Hepatocyte (in vitro differentiated cells): Measurements from ENCODE around the gene HYAL2. TPM values are rescaled to one million over a fixed set of nuclear protein-coding genes. Genes with fewer than 3 reads are reported as not detected.

Experiments used
- DNase-seq: peaks from one replicate; pipeline ENCODE4 v3.0.0-alpha.2; 2016; ENCODE audit warnings: low spot score
- H2AFZ ChIP-seq: fragments of 200-600 bp; sonication (generic); 2 replicates; pipeline ENCODE4 v1.6.0; 2016; ENCODE audit warnings: antibody characterized with exemption, mild to moderate bottlenecking
- H3K27ac ChIP-seq: fragments of 200-600 bp; sonication (generic); 2 replicates; pipeline ENCODE4 v1.5.1; 2016; ENCODE audit warnings: mild to moderate bottlenecking
- H3K27me3 ChIP-seq: fragments of 200-600 bp; sonication (generic); 2 replicates; pipeline ENCODE4 v1.6.1; 2016
- H3K36me3 ChIP-seq: fragments of 200-600 bp; sonication (generic); replicated peaks from 2 replicates; pipeline ENCODE4 v1.5.1; 2016; ENCODE audit warnings: low read depth; ENCODE audit not compliant: insufficient read depth
- H3K4me1 ChIP-seq: fragments of 200-600 bp; sonication (generic); 2 replicates; pipeline ENCODE4 v1.5.1; 2016; ENCODE audit warnings: mild to moderate bottlenecking, moderate library complexity; ENCODE audit not compliant: insufficient read depth
- H3K4me2 ChIP-seq: fragments of 200-600 bp; sonication (generic); 2 replicates; pipeline ENCODE4 v1.6.0; 2016
- H3K4me3 ChIP-seq: fragments of 200-600 bp; sonication (generic); 2 replicates; pipeline ENCODE4 v1.5.1; 2016; ENCODE audit warnings: mild to moderate bottlenecking
- H3K79me2 ChIP-seq: fragments of 200-600 bp; sonication (generic); 2 replicates; pipeline ENCODE4 v1.6.0; 2017; ENCODE audit warnings: mild to moderate bottlenecking
- H3K9me2 ChIP-seq: fragments of 200-600 bp; sonication (generic); replicated peaks from 2 replicates; pipeline ENCODE4 v1.6.0; 2017; ENCODE audit warnings: mild to moderate bottlenecking; ENCODE audit not compliant: insufficient read depth
- H3K9me3 ChIP-seq: fragments of 200-600 bp; sonication (generic); 2 replicates; pipeline ENCODE4 v1.5.1; 2016; ENCODE audit warnings: low read depth, mild to moderate bottlenecking
- H4K20me1 ChIP-seq: fragments of 200-600 bp; sonication (generic); 2 replicates; pipeline ENCODE4 v1.6.0; 2016; ENCODE audit warnings: mild to moderate bottlenecking; ENCODE audit not compliant: insufficient read depth, poor library complexity, severe bottlenecking
- EZH2 ChIP-seq: fragments of 200-600 bp; sonication (generic); IDR thresholded peaks from 2 replicates; pipeline ENCODE4 v1.6.1; 2016; ENCODE audit warnings: antibody characterized with exemption, mild to moderate bottlenecking, borderline replicate concordance
- EZH2phosphoT487 ChIP-seq: fragments of 200-600 bp; sonication (generic); IDR thresholded peaks from one replicate; pipeline ENCODE4 v1.6.1; 2018; ENCODE audit warnings: antibody characterized with exemption, mild to moderate bottlenecking, low read depth, moderate library complexity; ENCODE audit not compliant: unreplicated experiment, severe bottlenecking
- WGBS: methylation state at CpG from one replicate; pipeline ENCODE4 v1.1.6; 2016; ENCODE audit warnings: low lambda C conversion rate; ENCODE audit errors: missing lambda C conversion rate; 5-methylcytosine and 5-hydroxymethylcytosine counted together
- polyA plus RNA-seq: library from polyadenylated mRNA; unstranded; fragments of >200 nt; fragmentation: Nextera tagmentation; extraction: Ambion mirVana; gene quantifications from 2 replicates; pipeline ENCODE4 v1.2.1, GENCODE V29; 2016
- total RNA-seq: library from RNA; depleted of rRNA; stranded (reverse); fragments of >200 nt; gene quantifications from 2 replicates; pipeline ENCODE4 v1.2.3, GENCODE V29; 2014
- TF ChIP-seq, protein P1 (sequence below): fragments of 200-600 bp; sonication (generic); IDR thresholded peaks from 2 replicates; pipeline ENCODE4 v1.5.1; 2016; ENCODE audit warnings: antibody characterized with exemption, mild to moderate bottlenecking; ENCODE audit not compliant: poor library complexity

The HYAL2 gene
- total and polyA plus RNA-seq, 2 experiments from 2014 or later: 75.4 to 125 TPM

DNA sequence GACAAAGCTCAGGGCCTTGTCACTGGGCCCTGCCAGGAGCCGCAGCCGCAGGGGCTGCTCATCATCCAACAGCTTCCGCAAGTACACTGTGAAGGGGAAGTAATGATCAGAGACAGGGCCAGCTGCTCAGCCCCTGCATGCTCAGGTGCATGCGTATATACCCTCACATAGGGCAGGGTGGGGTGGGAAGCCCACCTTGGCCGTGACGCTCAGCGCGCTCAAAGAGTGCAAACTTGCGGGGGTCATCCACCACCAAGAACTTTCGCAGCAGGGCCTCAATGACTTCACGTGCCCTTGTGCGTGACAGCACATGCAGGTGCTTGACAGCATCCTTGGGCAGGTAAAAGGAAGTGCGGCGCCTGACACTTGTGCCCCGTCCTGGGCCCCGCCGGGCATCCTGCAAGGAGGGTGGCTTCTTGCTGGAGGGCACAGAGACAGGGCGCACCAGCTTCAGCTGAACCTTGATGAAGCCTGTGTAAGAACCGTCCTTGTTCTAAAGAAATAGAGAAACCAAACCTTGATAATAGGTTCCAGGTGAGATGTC is 8.9 kb upstream of the HYAL2 start:
- H3K4me2 ChIP-seq: no peak overlapping the region
- H3K36me3 ChIP-seq: no peaks in the 10 kb centered on the region
- no peaks in the 10 kb centered on the region for H3K27me3 ChIP-seq
- H3K79me2 ChIP-seq: peaks cover 60% of the 10 kb centered on the region
- WGBS: 99% methylated on average over 15 of the region's 19 CpGs
- no peak overlapping the region for H3K4me3 ChIP-seq
- no peaks in the 10 kb centered on the region for H3K9me2 ChIP-seq
- peaks cover 5% of the 10 kb centered on the region for H4K20me1 ChIP-seq
- TF ChIP-seq, protein P1, sequence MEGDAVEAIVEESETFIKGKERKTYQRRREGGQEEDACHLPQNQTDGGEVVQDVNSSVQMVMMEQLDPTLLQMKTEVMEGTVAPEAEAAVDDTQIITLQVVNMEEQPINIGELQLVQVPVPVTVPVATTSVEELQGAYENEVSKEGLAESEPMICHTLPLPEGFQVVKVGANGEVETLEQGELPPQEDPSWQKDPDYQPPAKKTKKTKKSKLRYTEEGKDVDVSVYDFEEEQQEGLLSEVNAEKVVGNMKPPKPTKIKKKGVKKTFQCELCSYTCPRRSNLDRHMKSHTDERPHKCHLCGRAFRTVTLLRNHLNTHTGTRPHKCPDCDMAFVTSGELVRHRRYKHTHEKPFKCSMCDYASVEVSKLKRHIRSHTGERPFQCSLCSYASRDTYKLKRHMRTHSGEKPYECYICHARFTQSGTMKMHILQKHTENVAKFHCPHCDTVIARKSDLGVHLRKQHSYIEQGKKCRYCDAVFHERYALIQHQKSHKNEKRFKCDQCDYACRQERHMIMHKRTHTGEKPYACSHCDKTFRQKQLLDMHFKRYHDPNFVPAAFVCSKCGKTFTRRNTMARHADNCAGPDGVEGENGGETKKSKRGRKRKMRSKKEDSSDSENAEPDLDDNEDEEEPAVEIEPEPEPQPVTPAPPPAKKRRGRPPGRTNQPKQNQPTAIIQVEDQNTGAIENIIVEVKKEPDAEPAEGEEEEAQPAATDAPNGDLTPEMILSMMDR: no peak
- TF ChIP-seq EZH2phosphoT487 (no peak), EZH2 (no peak)
- no peak overlapping the region for H3K27ac ChIP-seq
- no peak overlapping the region for H2AFZ ChIP-seq
- no peak for DNase-seq
- no peaks in the 10 kb centered on the region for H3K9me3 ChIP-seq
- H3K4me1 ChIP-seq: peaks cover 22% of the 10 kb centered on the region

DNA sequence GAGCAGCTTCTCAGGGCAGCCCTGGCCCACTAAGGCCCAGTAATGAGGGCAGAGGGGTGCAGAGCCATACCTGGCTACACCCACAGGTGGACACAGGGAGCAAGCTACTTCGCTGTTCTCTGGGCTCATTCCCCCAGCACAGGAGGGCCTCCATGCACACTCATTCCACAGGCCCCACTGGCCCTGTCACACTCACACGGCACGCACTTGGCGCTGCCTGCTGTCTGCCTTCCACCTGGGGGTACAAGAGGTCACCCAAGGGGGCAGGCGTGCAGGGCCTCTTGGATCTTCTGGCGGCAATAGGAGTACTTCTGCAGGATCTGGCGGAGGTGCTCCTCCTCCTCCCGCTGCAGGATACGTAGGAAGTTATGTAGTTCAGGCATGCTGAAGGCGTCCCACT is 7.8 kb upstream of the HYAL2 start:
- no peak overlapping the region for H3K4me2 ChIP-seq
- no peaks in the 10 kb centered on the region for H3K27me3 ChIP-seq
- H3K36me3 ChIP-seq: no peaks in the 10 kb centered on the region
- no peak for DNase-seq
- peaks cover 54% of the 10 kb centered on the region for H3K79me2 ChIP-seq
- H3K4me1 ChIP-seq: peaks cover 12% of the 10 kb centered on the region
- 98% methylated on average over 10 of the region's 10 CpGs for WGBS
- H3K9me3 ChIP-seq: no peaks in the 10 kb centered on the region
- H4K20me1 ChIP-seq: peaks cover 5% of the 10 kb centered on the region
- no peak overlapping the region for H3K27ac ChIP-seq
- TF ChIP-seq EZH2phosphoT487 (no peak), EZH2 (no peak)
- TF ChIP-seq, protein P1: no peak
- no peak overlapping the region for H3K4me3 ChIP-seq
- no peak overlapping the region for H2AFZ ChIP-seq
- no peaks in the 10 kb centered on the region for H3K9me2 ChIP-seq

DNA sequence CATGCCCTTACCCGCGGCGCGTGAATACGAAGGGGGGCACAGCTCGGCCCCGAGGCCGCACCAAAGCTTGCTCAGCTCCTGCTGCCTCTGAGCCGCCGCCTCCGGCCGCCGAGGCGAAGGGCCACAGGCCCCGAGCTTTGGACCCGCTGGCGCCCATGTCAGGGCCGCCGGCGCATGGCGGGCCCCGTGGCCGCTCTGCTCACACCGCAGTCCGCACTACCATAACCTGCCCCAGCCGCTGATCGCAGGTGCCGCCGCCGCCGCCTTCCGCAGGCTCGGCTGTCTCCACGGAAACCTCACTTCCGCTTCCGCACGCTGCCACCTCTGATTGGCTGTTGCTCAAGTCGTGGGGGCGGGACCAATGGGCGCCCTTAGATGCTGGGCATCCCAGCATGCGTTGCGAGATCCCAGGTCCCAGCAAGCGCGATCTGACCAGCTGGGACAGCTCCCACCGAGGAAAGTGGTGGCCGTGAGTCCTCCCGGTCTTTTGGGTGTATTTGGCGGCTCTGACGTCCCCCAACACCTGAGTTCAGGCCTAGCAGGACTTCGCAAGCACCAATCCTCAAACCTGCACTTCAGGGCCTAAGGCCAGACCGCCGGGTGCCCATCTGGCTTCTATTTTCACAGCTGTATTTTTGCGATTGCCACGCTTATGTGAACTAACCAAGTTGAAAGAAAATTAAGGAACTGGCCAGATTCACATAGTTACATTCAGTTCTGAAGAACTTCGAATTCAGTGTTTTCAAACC is 5.6 kb upstream of the HYAL2 start, which contains the start of gene TUSC2:
TUSC2 (minus strand) TSS at position 281 of the 749 bp plus-strand sequence; CDS start at position 157, 124 bp downstream.
- H3K79me2 ChIP-seq: peaks cover 32% of the 10 kb centered on the region

DNA sequence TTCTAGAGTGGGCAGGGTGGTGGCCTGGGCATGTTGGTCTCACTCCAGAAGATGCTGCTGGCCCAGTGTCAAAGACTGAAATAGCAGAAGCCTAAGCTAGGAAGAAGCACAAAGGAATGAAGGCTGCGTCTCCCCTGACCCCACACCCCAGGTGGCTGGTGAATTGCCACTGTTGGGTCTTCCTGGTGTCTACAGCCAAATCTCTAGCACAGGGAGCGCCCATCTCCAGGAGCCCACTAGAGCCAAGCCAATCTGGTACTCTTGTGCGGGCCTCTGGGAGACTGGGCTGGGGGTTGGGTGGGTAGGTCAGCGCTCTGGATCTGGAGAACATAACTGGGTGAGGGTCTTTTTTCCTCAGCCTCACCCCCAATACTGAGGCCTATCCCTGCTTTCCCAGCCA is 4.6 kb upstream of the HYAL2 start:
- Histone ChIP-seq H3K79me2 (peaks cover 24% of the 10 kb centered on the region), H3K9me2 (no peaks in the 10 kb centered on the region), H2AFZ (no peak overlapping the region), H3K4me3 (peak overlapping the region; percentile 18), H3K27ac (no peak overlapping the region), H3K36me3 (no peaks in the 10 kb centered on the region), H4K20me1 (peaks cover 2% of the 10 kb centered on the region), H3K4me2 (peak overlapping the region; percentile 86), H3K9me3 (no peaks in the 10 kb centered on the region), H3K4me1 (peaks cover 19% of the 10 kb centered on the region), H3K27me3 (no peaks in the 10 kb centered on the region)
- TF ChIP-seq EZH2phosphoT487 (no peak), EZH2 (no peak)
- TF ChIP-seq, protein P1: no peak
- WGBS: 85% methylated on average over 4 of the region's 4 CpGs
- no peak for DNase-seq

More for the DNA sequence above, 5.6 kb upstream of the HYAL2 start, which contains the start of gene TUSC2:
- Histone ChIP-seq H3K9me3 (no peaks in the 10 kb centered on the region), H3K9me2 (no peaks in the 10 kb centered on the region), H3K36me3 (no peaks in the 10 kb centered on the region), H3K27ac (peak within 1 kb of the TSS; percentile 72), H3K4me1 (peaks cover 11% of the 10 kb centered on the region), H2AFZ (peak within 1 kb of the TSS; percentile 39), H3K27me3 (no peaks in the 10 kb centered on the region), H4K20me1 (peaks cover 2% of the 10 kb centered on the region), H3K4me2 (peak within 1 kb of the TSS; percentile 86), H3K4me3 (peak within 1 kb of the TSS; percentile 18)
- WGBS: 5% methylated on average over 54 of the region's 55 CpGs
- DNase-seq: peak; percentile 99
- no peak for TF ChIP-seq EZH2phosphoT487
